ENCODE data around the gene GPR183.

DNA sequence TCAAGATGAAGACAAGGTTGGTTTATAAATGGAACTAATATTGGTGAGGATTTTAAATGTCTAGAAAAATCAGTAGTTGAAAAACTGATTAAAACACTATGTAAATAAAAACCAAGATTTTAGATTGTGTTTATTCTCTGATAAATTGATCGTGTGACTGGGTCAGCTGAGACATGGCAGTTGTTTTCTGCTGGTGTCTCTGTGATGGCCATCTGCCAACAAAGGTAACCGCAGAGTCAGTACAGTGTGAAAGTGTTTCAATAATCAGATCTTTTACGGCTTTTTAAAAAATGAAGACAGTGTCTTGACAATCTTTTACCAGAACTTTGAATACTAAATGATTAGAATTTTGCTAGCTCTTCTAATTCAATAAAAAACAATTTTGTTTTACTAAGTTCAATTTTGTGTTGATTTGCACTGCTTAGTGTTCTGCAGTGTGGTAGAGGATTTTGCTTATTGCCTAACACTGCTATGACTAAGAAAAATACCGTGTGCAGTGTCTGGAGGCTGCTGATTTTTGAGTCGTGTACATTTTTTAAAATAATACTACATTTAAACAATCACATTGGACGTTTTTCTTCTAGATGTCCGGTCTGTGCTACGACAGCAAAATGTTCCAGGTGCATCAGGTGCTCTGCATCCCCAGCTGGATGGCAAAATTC lies 32.7 kb upstream of the GPR183 start:
- TF ChIP-seq, protein P1, sequence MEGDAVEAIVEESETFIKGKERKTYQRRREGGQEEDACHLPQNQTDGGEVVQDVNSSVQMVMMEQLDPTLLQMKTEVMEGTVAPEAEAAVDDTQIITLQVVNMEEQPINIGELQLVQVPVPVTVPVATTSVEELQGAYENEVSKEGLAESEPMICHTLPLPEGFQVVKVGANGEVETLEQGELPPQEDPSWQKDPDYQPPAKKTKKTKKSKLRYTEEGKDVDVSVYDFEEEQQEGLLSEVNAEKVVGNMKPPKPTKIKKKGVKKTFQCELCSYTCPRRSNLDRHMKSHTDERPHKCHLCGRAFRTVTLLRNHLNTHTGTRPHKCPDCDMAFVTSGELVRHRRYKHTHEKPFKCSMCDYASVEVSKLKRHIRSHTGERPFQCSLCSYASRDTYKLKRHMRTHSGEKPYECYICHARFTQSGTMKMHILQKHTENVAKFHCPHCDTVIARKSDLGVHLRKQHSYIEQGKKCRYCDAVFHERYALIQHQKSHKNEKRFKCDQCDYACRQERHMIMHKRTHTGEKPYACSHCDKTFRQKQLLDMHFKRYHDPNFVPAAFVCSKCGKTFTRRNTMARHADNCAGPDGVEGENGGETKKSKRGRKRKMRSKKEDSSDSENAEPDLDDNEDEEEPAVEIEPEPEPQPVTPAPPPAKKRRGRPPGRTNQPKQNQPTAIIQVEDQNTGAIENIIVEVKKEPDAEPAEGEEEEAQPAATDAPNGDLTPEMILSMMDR (IDR thresholded peaks at IDR 0.05), result no peak
- TF ChIP-seq POLR2A (IDR thresholded peaks at IDR 0.05), result no peak

Measured in adrenal gland (tissue), 5 donors.